ENCODE results near the gene CAVIN1.
"Not testable (repeated sequence)": the region's sequence is repeated elsewhere in the genome, so short reads cannot be mapped to it uniquely, and the experiment has no call there.

The CAVIN1 gene

DNA sequence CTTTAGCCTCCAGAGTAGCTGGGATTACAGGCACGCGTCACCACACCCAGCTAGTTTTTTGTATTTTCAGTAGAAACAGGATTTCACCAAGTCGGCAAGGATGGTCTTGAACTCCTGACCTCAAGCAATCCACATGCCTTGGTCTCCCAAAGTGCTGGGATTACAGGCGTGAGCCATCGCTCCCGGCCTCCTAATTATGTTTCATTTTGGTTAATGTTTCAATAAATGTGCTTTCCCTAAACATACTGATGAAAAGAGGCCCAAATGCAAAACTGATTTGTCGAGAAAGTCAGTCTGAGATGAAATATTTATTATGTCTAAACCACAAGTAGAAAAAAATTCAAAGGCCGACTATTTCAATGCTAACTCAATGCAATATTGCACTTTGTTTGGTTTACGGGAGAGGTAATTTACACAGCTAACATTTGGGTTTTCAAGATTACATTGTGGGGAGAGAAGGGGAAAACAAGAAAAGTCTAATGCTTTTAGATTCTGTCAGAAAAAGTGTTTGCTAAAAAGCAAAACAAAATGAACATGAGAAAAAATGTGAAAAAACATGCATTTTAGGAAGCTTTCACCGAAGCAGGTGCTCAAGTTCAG, 44.6 kb downstream of the CAVIN1 start:
- DNase-seq (ENCODE audit: low spot score), result no peak

GRCh38 chr17:42373896-42374295, 49.2 kb downstream of the CAVIN1 start:
- no peak for DNase-seq (ENCODE audit: low spot score)

DNA sequence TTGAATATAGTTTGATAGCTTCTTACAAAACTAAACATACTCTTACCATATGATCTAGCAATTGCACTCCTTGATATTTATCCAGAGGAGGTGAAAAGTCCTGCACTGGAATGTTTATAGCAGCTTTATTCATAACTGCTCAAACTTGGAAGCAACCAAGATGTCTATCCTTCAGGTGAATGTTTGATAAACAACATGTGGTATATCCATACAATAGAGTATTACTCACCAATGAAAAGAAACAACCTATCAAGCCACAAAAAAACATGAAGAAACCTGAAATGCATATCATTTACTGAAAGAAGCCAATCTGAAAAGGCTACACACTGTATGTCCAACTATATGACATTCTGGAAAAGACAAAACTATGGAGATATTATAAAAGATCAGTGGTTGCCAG, 50.9 kb downstream of the CAVIN1 start:
- no peak for DNase-seq (ENCODE audit: low spot score)

GRCh38 chr17:42368797-42369561, 54.1 kb downstream of the CAVIN1 start:
- DNase-seq (ENCODE audit: low spot score), result not testable (repeated sequence)

GRCh38 chr17:42368310-42368709, 54.7 kb downstream of the CAVIN1 start:
- not testable (repeated sequence) for DNase-seq (ENCODE audit: low spot score)

- not testable (repeated sequence) for DNase-seq (ENCODE audit: low spot score)
These were observed 56.7 kb downstream of the CAVIN1 start for GRCh38 chr17:42366176-42367023.

DNA sequence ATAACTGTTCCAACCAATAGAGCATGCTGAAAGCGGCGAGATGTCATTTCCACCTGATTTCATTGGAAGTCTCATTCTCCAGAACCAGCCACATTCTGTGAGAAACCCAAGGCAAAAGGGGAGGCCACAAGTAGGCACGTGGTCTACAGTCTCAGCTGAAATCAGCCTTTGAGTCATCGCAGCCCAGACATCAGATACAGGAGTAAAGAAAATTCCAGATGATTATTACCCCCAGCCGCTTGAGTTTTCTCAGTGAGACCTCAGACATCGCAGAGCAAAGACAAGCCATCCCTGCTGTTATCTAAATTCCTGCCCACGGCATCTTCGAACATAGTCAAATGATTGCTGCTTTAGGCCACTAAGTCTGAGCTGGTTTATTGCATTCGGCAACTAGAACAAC, 57.9 kb downstream of the CAVIN1 start:
- DNase-seq (ENCODE audit: low spot score), result no peak

GRCh38 chr17:42363767-42364585, 59.1 kb downstream of the CAVIN1 start:
- no peak for DNase-seq (ENCODE audit: low spot score)

DNA sequence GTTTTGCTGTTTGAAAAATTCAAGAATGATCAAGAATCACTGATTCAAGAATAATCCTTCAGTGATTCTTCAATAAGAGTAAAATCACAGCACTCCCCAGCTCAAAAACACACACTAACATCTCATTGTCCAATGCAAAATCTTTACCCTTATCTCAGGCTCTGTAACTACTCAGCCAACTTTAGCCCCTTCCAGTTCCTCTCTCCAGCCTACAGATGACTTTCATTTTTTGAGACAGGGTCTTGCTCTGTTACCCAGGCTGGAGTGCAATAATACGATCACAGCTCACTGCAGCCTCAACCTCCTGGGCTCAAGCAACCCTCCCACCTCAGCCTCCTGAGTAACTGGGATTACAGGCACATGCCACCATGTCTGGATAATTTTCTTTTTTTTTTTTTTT, 59.8 kb downstream of the CAVIN1 start:
- DNase-seq (ENCODE audit: low spot score), result no peak

GRCh38 chr17:42362245-42362961, 60.7 kb downstream of the CAVIN1 start:
- DNase-seq (ENCODE audit: low spot score), result no peak

DNA sequence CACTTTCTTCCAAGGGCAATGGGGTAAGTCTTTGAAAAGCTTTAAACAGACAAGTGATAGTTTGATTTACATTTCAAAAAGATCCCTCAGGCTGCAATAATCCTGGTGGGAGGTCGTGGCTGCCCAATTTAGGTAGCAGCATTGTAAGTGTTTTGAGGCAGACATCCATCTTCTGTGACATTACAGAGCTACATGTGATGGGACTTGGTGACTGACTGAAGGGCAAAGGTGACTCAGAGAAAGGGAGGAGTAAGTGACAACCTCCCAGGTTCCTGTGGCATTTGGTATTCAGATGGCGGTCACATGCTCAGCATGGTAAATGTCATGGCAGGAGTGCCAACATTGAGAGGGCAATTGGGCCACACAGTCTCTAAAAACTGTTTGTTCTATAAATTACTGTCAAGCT, 61.3 kb downstream of the CAVIN1 start:
- no peak for DNase-seq (ENCODE audit: low spot score)

DNA sequence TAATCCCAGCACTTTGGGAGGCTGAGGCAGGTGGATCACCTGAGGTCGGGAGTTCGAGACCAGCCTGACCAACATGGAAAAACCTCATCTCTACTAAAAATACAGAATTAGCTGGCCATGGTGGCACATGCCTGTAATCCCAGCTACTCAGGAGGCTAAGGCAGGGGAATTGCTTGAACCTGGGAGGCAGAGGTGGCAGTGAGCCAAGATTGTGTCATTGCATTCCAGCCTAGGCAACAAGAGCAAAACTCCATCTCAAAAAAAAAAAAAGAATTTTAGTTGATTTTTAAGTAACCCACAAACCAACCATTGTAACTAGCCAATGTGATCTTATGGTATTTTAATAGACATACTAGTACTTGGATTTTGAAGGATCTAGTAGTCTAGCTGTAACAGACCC, 62.7 kb downstream of the CAVIN1 start:
- DNase-seq (ENCODE audit: low spot score), result not testable (repeated sequence)

DNA sequence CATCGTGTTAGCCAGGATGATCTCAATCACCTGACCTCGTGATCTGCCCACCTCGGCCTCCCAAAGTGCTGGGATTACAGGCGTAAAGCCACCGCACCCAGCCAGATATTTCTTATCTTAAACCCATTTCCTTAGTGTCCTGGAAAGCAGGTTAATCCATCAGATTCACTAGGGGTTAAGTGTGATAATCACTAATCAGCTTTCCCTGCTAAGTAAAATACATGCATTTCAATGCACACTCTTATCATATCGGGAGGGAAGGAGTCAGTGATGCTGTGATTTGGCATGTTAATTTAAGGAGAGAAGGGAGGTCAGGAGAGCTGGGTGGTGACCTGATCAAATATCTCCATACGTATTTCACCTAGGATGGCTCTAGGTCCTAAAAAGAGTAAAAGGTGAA, 63.9 kb downstream of the CAVIN1 start:
- DNase-seq (ENCODE audit: low spot score), result no peak

DNA sequence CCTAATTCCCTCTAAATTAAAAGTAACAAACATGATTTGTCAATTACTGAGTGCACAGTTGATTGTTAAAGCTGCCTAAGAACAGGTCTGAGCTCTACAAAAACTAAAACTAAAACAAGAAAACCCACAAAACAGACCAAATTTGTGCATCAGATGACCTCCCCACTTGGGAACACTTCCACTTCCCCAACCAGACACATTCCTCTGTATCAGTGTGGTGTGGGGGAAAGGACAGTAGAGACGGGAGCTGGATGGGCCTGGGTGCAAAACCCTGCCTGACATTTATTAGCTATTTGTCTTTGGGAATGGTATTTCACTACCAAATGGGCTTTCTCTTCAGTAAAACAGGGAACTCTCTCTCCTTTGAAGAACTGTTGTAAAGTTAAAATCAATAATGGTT, 64.6 kb downstream of the CAVIN1 start:
- DNase-seq (ENCODE audit: low spot score), result no peak

DNA sequence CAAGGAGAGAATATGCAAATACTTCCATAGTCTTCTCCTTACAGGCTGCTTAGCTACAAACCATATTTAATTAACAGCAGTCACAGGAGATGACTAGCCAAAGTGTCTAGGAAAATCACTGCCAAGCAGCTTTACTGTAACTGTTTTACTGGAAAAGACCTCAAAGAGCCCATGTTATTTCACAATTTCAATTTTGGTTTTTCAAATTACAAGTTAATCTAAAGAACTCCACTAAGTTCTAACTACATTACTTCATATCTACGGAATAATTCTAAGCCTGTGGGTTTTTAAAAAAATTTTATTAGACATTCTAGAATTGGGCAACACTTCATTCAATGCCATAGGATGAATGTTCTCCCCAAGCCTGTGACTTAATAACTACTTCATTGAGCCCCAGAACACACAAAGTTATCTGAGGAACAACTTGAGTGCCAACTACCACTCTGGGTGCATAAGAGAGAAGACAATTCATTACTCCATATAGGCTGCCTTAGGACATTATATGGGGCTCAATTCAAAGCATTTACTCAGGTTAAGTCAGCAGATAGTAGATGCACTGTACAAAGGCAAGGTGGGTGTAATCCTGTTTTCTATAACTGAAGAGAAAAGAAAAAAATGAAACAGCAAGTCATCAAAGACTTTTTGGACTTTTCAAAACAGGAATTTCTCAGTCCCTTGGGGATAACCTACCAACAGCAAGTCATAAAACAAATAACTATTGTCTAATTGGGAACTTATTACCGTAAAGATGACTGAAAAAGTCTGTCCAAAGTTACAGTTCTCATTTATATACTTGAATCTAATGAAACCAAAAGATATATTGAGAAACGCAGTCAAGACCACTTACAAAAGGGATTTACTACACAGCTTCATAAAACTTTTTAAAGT, 67.9 kb downstream of the CAVIN1 start:
- no peak for DNase-seq (ENCODE audit: low spot score)

Data from D341Med (cell line).